Left lung (tissue), 14 donors: ENCODE measurements around the gene OR4K1. TPM values are rescaled to one million over a fixed set of nuclear protein-coding genes. Genes with fewer than 3 reads are reported as not detected.
A peak's percentile ranks its signal among the peaks of the same experiment; 100 is the strongest.

ENCODE experiments used
- ATAC-seq: fragments of 200-7000 bp; cut with Tn5 transposase; one replicate; pipeline ENCODE4 v1.9.1; 2020; ENCODE audit warnings: moderate library complexity
- DNase-seq, 4 donors: peaks; one replicate each; pipeline ENCODE4 v3.0.0-alpha.2; 2013 to 2020
- H3K27ac ChIP-seq, 2 donors: fragments of 200-600 bp; sonication (generic) in 1 of 2; one replicate each; pipeline versions ENCODE4 v1.5.0 to v1.8.0; 2020 to 2021
- H3K27me3 ChIP-seq, 2 donors: fragments of 200-600 bp; sonication (generic) in 1 of 2; one replicate each; pipeline versions ENCODE4 v1.5.0 to v1.8.0; 2020 to 2021
- H3K36me3 ChIP-seq, 2 donors: fragments of 200-600 bp; sonication (generic) in 1 of 2; one replicate each; pipeline versions ENCODE4 v1.5.0 to v1.8.0; 2020 to 2021
- H3K4me1 ChIP-seq, 2 donors: fragments of 200-600 bp; one replicate each; pipeline ENCODE4 v1.8.0; 2021
- H3K4me3 ChIP-seq, 2 donors: fragments of 200-600 bp; sonication (generic) in 1 of 2; one replicate each; pipeline versions ENCODE4 v1.5.0 to v1.8.0; 2020 to 2021; ENCODE audit warnings: mild to moderate bottlenecking in 1 of 2
- H3K9me3 ChIP-seq, 2 donors: fragments of 200-600 bp; sonication (generic) in 1 of 2; one replicate each; pipeline versions ENCODE4 v1.5.0 to v1.8.0; 2020 to 2021
- CTCF ChIP-seq, 2 donors: fragments of 200-600 bp; sonication (generic) in 1 of 2; IDR thresholded peaks; one replicate each; pipeline versions ENCODE4 v1.5.0 to v1.8.0; 2021; ENCODE audit warnings: antibody characterized with exemption in 2 of 2
- intact Hi-C, 2 donors: fragments of 100-400 bp; cut with DNase I; formaldehyde crosslinking; loops; one replicate each; pipeline versions ENCODE4 v1.11.2 to v1.14.2; 2022
- long read RNA-seq, 12 donors: library from polyadenylated mRNA in 2 of 12; unstranded in 2 of 12; transcript quantifications; one replicate each; pipeline ENCODE4 v2.0.0 and lab custom pipeline, GENCODE V29; 2019 to 2026
- polyA plus RNA-seq, 6 donors: library from polyadenylated mRNA; unstranded; fragments of 120-200 nt; gene quantifications; one replicate each; pipeline ENCODE4 v1.2.1, GENCODE V29; 2013; ENCODE audit not compliant: insufficient read length in 6 of 6
- total RNA-seq, 2 donors: library from RNA; stranded (reverse); fragmentation: NEBNext Ultra II Directional; extraction: Animal tissue kit (Norgen Biotek cat#: 25700); gene quantifications; one replicate each; pipeline ENCODE4 v1.2.1, GENCODE V29; 2021
- donor health status: DM: no; HTN: yes; CAD: no.
- donor health status: DM: no; HTN: no; CAD: no.

OR4K1 gene
- total RNA-seq: not detected
- polyA plus RNA-seq: not detected
- long read RNA-seq, donor 1, partial matches to known transcripts: 0 of 1 reads
- long read RNA-seq, donor 1, other reads (novel, unspliced or antisense): 0 of 1 reads
- long read RNA-seq, donor 2, partial matches to known transcripts: 0 of 1 reads
- long read RNA-seq, donor 2, other reads (novel, unspliced or antisense): 0 of 1 reads
- long read RNA-seq, donor 3: 0 reads
- long read RNA-seq, donor 4: 0 reads
- long read RNA-seq, donor 5: 0 reads
- long read RNA-seq, donor 6: 0 reads
- long read RNA-seq, donor 7: 0 reads
- long read RNA-seq, donor 8: 0 reads
- long read RNA-seq, donor 9: 0 reads
- long read RNA-seq, donor 10: 0 reads
- long read RNA-seq, donor 11: 0 reads
- long read RNA-seq, donor 12: 0 reads

GRCh38 chr14:19930617-19931016, at the start of gene OR4K1:
Gene OR4K1 (plus strand): TSS chr14:19930917. CDS start chr14:19935667, 4,750 bp downstream.
- intact Hi-C loops: no loop called here
- no peak for TF ChIP-seq CTCF (IDR thresholded peaks at IDR 0.05)
- no peaks in the 10 kb centered on the region for H3K9me3 ChIP-seq
- ATAC-seq: no peak
- H3K27ac ChIP-seq: no peak within 1 kb of the TSS
- H3K27me3 ChIP-seq: no peaks in the 10 kb centered on the region
- no peak within 1 kb of the TSS for H3K4me3 ChIP-seq
- no peaks in the 10 kb centered on the region for H3K36me3 ChIP-seq
- DNase-seq: no peak
- H3K4me1 ChIP-seq: no peaks in the 10 kb centered on the region

GRCh38 chr14:19895282-19895681, 35.4 kb upstream of the OR4K1 start:
- intact Hi-C loops: no loop called here
- Histone ChIP-seq H3K27ac (no peak overlapping the region), H3K4me3 (no peak overlapping the region), H3K27me3 (no peaks in the 10 kb centered on the region), H3K9me3 (peaks cover 0 to 76% of the 10 kb centered on the region in 2 donors), H3K36me3 (no peaks in the 10 kb centered on the region), H3K4me1 (no peaks in the 10 kb centered on the region)
- peak in 1 of 4 donors; percentile 20 for DNase-seq
- TF ChIP-seq CTCF (IDR thresholded peaks at IDR 0.05): no peak
- ATAC-seq: no peak

- intact Hi-C loops: no loop called here
- Histone ChIP-seq H3K9me3 (peaks cover 0 to 35% of the 10 kb centered on the region in 2 donors), H3K4me1 (no peaks in the 10 kb centered on the region), H3K27ac (no peak overlapping the region), H3K27me3 (no peaks in the 10 kb centered on the region), H3K36me3 (no peaks in the 10 kb centered on the region), H3K4me3 (no peak overlapping the region)
- ATAC-seq (no peak), DNase-seq (no peak)
- TF ChIP-seq CTCF (IDR thresholded peaks at IDR 0.05): no peak
These were observed 29.7 kb upstream of the OR4K1 start for GRCh38 chr14:19900999-19901398.

- intact Hi-C loops: no loop called here
- Histone ChIP-seq H3K27me3 (no peaks in the 10 kb centered on the region), H3K4me3 (no peak overlapping the region), H3K36me3 (no peaks in the 10 kb centered on the region), H3K4me1 (no peaks in the 10 kb centered on the region), H3K27ac (no peak overlapping the region), H3K9me3 (peaks cover 0 to 20% of the 10 kb centered on the region in 2 donors)
- TF ChIP-seq CTCF (IDR thresholded peaks at IDR 0.05): no peak
- DNase-seq (no peak), ATAC-seq (peak; percentile 22)
These were observed 28.3 kb upstream of the OR4K1 start for GRCh38 chr14:19902409-19902808.

GRCh38 chr14:19906665-19907064, 24.1 kb upstream of the OR4K1 start:
- no peak for ATAC-seq
- Histone ChIP-seq H3K36me3 (no peaks in the 10 kb centered on the region), H3K27ac (no peak overlapping the region), H3K4me3 (no peak overlapping the region), H3K9me3 (peaks cover 0 to 10% of the 10 kb centered on the region in 2 donors), H3K27me3 (no peaks in the 10 kb centered on the region), H3K4me1 (no peaks in the 10 kb centered on the region)
- no peak for DNase-seq
- TF ChIP-seq CTCF (IDR thresholded peaks at IDR 0.05): no peak
- intact Hi-C loops: no loop called here
